KMS-11 (cell line): ENCODE data around the gene SGCE.

ENCODE experiments used
- H2AFZ ChIP-seq: fragments of 200-600 bp; sonication (generic); 2 replicates; pipeline ENCODE4 v1.6.1; 2016; ENCODE audit warnings: antibody characterized with exemption, mixed run types, low read depth
- H3K27ac ChIP-seq: fragments of 200-600 bp; sonication (generic); 2 replicates; pipeline ENCODE4 v1.6.1; 2016; ENCODE audit warnings: mild to moderate bottlenecking, mixed run types
- H3K27me3 ChIP-seq: fragments of 200-600 bp; sonication (generic); 2 replicates; pipeline ENCODE4 v1.6.1; 2017; ENCODE audit warnings: mild to moderate bottlenecking, low read depth, mixed run types, moderate library complexity; ENCODE audit not compliant: insufficient read depth
- H3K36me3 ChIP-seq: fragments of 200-600 bp; sonication (generic); 2 replicates; pipeline ENCODE4 v1.6.1; 2017; ENCODE audit warnings: mild to moderate bottlenecking, mixed run types; ENCODE audit not compliant: insufficient read depth
- H3K4me1 ChIP-seq: fragments of 200-600 bp; sonication (generic); 2 replicates; pipeline ENCODE4 v1.6.1; 2016; ENCODE audit warnings: mild to moderate bottlenecking, low read depth, mixed run types; ENCODE audit not compliant: poor library complexity, severe bottlenecking
- H3K4me2 ChIP-seq: fragments of 200-600 bp; sonication (generic); 2 replicates; pipeline ENCODE4 v1.7.0; 2016; ENCODE audit warnings: mild to moderate bottlenecking, mixed run types
- H3K4me3 ChIP-seq: fragments of 200-600 bp; sonication (generic); IDR thresholded peaks from 2 replicates; pipeline ENCODE4 v1.6.1; 2017; ENCODE audit warnings: low read depth, low read length, mixed read lengths; ENCODE audit not compliant: insufficient read depth
- H3K79me2 ChIP-seq: fragments of 200-600 bp; sonication (generic); 2 replicates; pipeline ENCODE4 v1.6.1; 2016; ENCODE audit warnings: low read depth, mixed run types; ENCODE audit not compliant: insufficient read depth
- H3K9ac ChIP-seq: fragments of 200-600 bp; sonication (generic); 2 replicates; pipeline ENCODE4 v1.6.1; 2016; ENCODE audit warnings: mild to moderate bottlenecking, mixed run types
- H4K20me1 ChIP-seq: fragments of 200-600 bp; sonication (generic); 2 replicates; pipeline ENCODE4 v1.6.1; 2016; ENCODE audit warnings: mild to moderate bottlenecking, mixed run types; ENCODE audit not compliant: insufficient read depth
- CTCF ChIP-seq: fragments of 200-600 bp; sonication (generic); conservative IDR thresholded peaks from 2 replicates; pipeline ENCODE4 v1.6.1; 2017; ENCODE audit warnings: low read depth, mild to moderate bottlenecking, antibody characterized with exemption, low read length, moderate library complexity, mixed read lengths

SGCE gene

GRCh38 chr7:94602181-94602580, 53.8 kb downstream of the SGCE start:
- Histone ChIP-seq H2AFZ (no peak overlapping the region), H3K79me2 (no peaks in the 10 kb centered on the region), H3K27me3 (no peaks in the 10 kb centered on the region), H3K36me3 (peaks cover 9% of the 10 kb centered on the region; the same call in 1 of the 2 replicates), H4K20me1 (no peaks in the 10 kb centered on the region), H3K4me2 (no peak overlapping the region), H3K9ac (no peak overlapping the region), H3K27ac (no peak overlapping the region), H3K4me1 (peaks cover 13% of the 10 kb centered on the region), H3K4me3 (no peak overlapping the region)
- no peak for TF ChIP-seq CTCF

- no peaks in the 10 kb centered on the region for H3K79me2 ChIP-seq
- H3K27me3 ChIP-seq, result no peaks in the 10 kb centered on the region
- H3K9ac ChIP-seq, result no peak overlapping the region
- H3K4me1 ChIP-seq, result no peaks in the 10 kb centered on the region
- peaks cover 9% of the 10 kb centered on the region; the same call in 1 of the 2 replicates for H3K36me3 ChIP-seq
- TF ChIP-seq CTCF, result no peak
- H3K27ac ChIP-seq, result no peak overlapping the region
- H2AFZ ChIP-seq, result no peak overlapping the region
- no peak overlapping the region for H3K4me3 ChIP-seq
- no peak overlapping the region for H3K4me2 ChIP-seq
- no peaks in the 10 kb centered on the region for H4K20me1 ChIP-seq
These were observed 55.7 kb downstream of the SGCE start for GRCh38 chr7:94600267-94600666.

- no peaks in the 10 kb centered on the region for H3K79me2 ChIP-seq
- H3K9ac ChIP-seq, result no peak overlapping the region
- H3K27ac ChIP-seq, result no peak overlapping the region
- H3K4me1 ChIP-seq, result peaks cover 2% of the 10 kb centered on the region
- no peaks in the 10 kb centered on the region; the same call in 1 of the 2 replicates for H3K27me3 ChIP-seq
- H3K4me2 ChIP-seq, result no peak overlapping the region
- H2AFZ ChIP-seq, result no peak overlapping the region
- H4K20me1 ChIP-seq, result no peaks in the 10 kb centered on the region
- no peak overlapping the region for H3K4me3 ChIP-seq
- TF ChIP-seq CTCF, result no peak
- peaks cover 9% of the 10 kb centered on the region; the same call in 1 of the 2 replicates for H3K36me3 ChIP-seq
These were observed 60.2 kb downstream of the SGCE start for GRCh38 chr7:94595717-94596116.

- no peak overlapping the region for H3K27ac ChIP-seq
- H3K9ac ChIP-seq, result no peak overlapping the region
- H3K4me2 ChIP-seq, result no peak overlapping the region
- TF ChIP-seq CTCF, result no peak
- H3K27me3 ChIP-seq, result no peaks in the 10 kb centered on the region; the same call in 1 of the 2 replicates
- H3K4me3 ChIP-seq, result no peak overlapping the region
- peaks cover 4% of the 10 kb centered on the region; the same call in 1 of the 2 replicates for H3K36me3 ChIP-seq
- no peak overlapping the region for H2AFZ ChIP-seq
- no peaks in the 10 kb centered on the region for H4K20me1 ChIP-seq
- H3K4me1 ChIP-seq, result peaks cover 2% of the 10 kb centered on the region
- H3K79me2 ChIP-seq, result no peaks in the 10 kb centered on the region
These were observed 61.1 kb downstream of the SGCE start for GRCh38 chr7:94594882-94595281.

- no peak overlapping the region for H3K4me3 ChIP-seq
- no peak overlapping the region for H3K4me2 ChIP-seq
These were observed 64.8 kb downstream of the SGCE start for GRCh38 chr7:94591176-94591575.

More at GRCh38 chr7:94591176-94591575, 64.8 kb downstream of the SGCE start:
- H3K79me2 ChIP-seq, result no peaks in the 10 kb centered on the region
- H3K36me3 ChIP-seq, result no peaks in the 10 kb centered on the region
- no peak for TF ChIP-seq CTCF
- H3K27me3 ChIP-seq, result no peaks in the 10 kb centered on the region; the same call in 1 of the 2 replicates
- no peaks in the 10 kb centered on the region for H4K20me1 ChIP-seq
- H2AFZ ChIP-seq, result no peak overlapping the region
- no peak overlapping the region for H3K27ac ChIP-seq
- H3K9ac ChIP-seq, result no peak overlapping the region
- peaks cover 5% of the 10 kb centered on the region for H3K4me1 ChIP-seq
